Measurements from ENCODE around the gene TMEM86B. TPM values are rescaled to one million over a fixed set of nuclear protein-coding genes. Genes with fewer than 3 reads are reported as not detected.

The TMEM86B gene
- total RNA-seq, 4 donors from 2014 or later, result 1.7 to 3.8 (median 1.8) TPM; not detected in 1

GRCh38 chr19:55258476-55258827 is 29.9 kb upstream of the TMEM86B start:
- Histone ChIP-seq H3K4me1 (peaks cover 0 to 54% (median 37%) of the 10 kb centered on the region in 3 donors), H3K27ac (peak overlapping the region; percentile 60 to 94 (median 91)), H3K9me3 (no peaks in the 10 kb centered on the region), H3K27me3 (no peaks in the 10 kb centered on the region), H3K36me3 (peaks cover 0 to 8% of the 10 kb centered on the region in 2 donors), H3K4me3 (peak overlapping the region; percentile 87 to 96)
- ATAC-seq, result peak; percentile 11
- no CpG with 5 or more reads among the region's 53 CpGs for WGBS, 2 donors (ENCODE audit: low coverage in 1 of 2)
- TF ChIP-seq CTCF (IDR thresholded peaks at IDR 0.05), result no peak
- TF ChIP-seq POLR2AphosphoS5 (IDR thresholded peaks at IDR 0.05), result no peak
- no peak for TF ChIP-seq EP300 (IDR thresholded peaks at IDR 0.05)
- TF ChIP-seq POLR2A (IDR thresholded peaks at IDR 0.05), result no peak

GRCh38 chr19:55257461-55258420 is 29.2 kb upstream of the TMEM86B start:
- Histone ChIP-seq H3K27ac (peak overlapping the region in 3 of 4 donors; percentile 89 to 94 (median 93)), H3K9me3 (no peaks in the 10 kb centered on the region), H3K4me1 (peaks cover 0 to 61% (median 39%) of the 10 kb centered on the region in 3 donors), H3K36me3 (peaks cover 0 to 14% of the 10 kb centered on the region in 2 donors), H3K4me3 (peak overlapping the region; percentile 87 to 96), H3K27me3 (no peaks in the 10 kb centered on the region)
- 2 to 3% methylated on average over 20 to 36 of the region's 51 CpGs for WGBS, 2 donors (ENCODE audit: low coverage in 1 of 2)
- no peak for TF ChIP-seq POLR2AphosphoS5 (IDR thresholded peaks at IDR 0.05)
- no peak for TF ChIP-seq EP300 (IDR thresholded peaks at IDR 0.05)
- TF ChIP-seq CTCF (IDR thresholded peaks at IDR 0.05), result no peak
- no peak for TF ChIP-seq POLR2A (IDR thresholded peaks at IDR 0.05)
- ATAC-seq, result no peak

GRCh38 chr19:55256562-55257460 is 28.2 kb upstream of the TMEM86B start:
- Histone ChIP-seq H3K4me3 (peak overlapping the region; percentile 87 to 96), H3K27me3 (no peaks in the 10 kb centered on the region), H3K9me3 (no peaks in the 10 kb centered on the region), H3K27ac (peak overlapping the region in 1 of 4 donors; percentile 89), H3K36me3 (peaks cover 0 to 5% of the 10 kb centered on the region in 2 donors), H3K4me1 (peaks cover 0 to 69% (median 40%) of the 10 kb centered on the region in 3 donors)
- WGBS, 2 donors (ENCODE audit: low coverage in 1 of 2), result 39 to 54% methylated on average over 12 to 21 of the region's 22 CpGs
- no peak for TF ChIP-seq POLR2A (IDR thresholded peaks at IDR 0.05)
- TF ChIP-seq EP300 (IDR thresholded peaks at IDR 0.05), result no peak
- TF ChIP-seq POLR2AphosphoS5 (IDR thresholded peaks at IDR 0.05), result no peak
- TF ChIP-seq CTCF (IDR thresholded peaks at IDR 0.05), result no peak
- ATAC-seq, result no peak

GRCh38 chr19:55255618-55256423 is 27.3 kb upstream of the TMEM86B start:
- no peaks in the 10 kb centered on the region for H3K9me3 ChIP-seq
- H3K36me3 ChIP-seq, result peaks cover 0 to 5% of the 10 kb centered on the region in 2 donors
- WGBS, 2 donors (ENCODE audit: low coverage in 1 of 2), result 37 to 79% methylated on average over 4 to 7 of the region's 17 CpGs
- no peak for ATAC-seq
- peak overlapping the region in 1 of 2 donors; percentile 6 for H3K4me3 ChIP-seq
- H3K27me3 ChIP-seq, result no peaks in the 10 kb centered on the region
- H3K27ac ChIP-seq, result no peak overlapping the region
- TF ChIP-seq EP300 (IDR thresholded peaks at IDR 0.05) (no peak), POLR2A (IDR thresholded peaks at IDR 0.05) (no peak), POLR2AphosphoS5 (IDR thresholded peaks at IDR 0.05) (no peak), CTCF (IDR thresholded peaks at IDR 0.05) (no peak)
- H3K4me1 ChIP-seq, result peaks cover 0 to 79% (median 40%) of the 10 kb centered on the region in 3 donors
